MM.1S (cell line): ENCODE results near the gene TPPP2.

Source experiments
- DNase-seq: peaks from one replicate; pipeline ENCODE4 v3.0.0-alpha.2; 2015
- H2AFZ ChIP-seq: fragments of 300-600 bp; sonication (generic); 2 replicates; pipeline ENCODE4 v1.6.0; 2016; ENCODE audit warnings: antibody characterized with exemption, low read length
- H3F3A ChIP-seq: fragments of 300-600 bp; sonication (generic); 2 replicates; pipeline ENCODE4 v1.6.1; 2016; ENCODE audit warnings: mild to moderate bottlenecking, antibody characterized with exemption, low read length, moderate library complexity, mixed read lengths; ENCODE audit not compliant: insufficient read depth
- H3K27ac ChIP-seq: fragments of 300-600 bp; sonication (generic); 2 replicates; pipeline ENCODE4 v1.5.1; 2016; ENCODE audit warnings: mild to moderate bottlenecking, low read length
- H3K27me3 ChIP-seq: fragments of 300-600 bp; sonication (generic); replicated peaks from 2 replicates; pipeline ENCODE4 v1.6.0; 2016; ENCODE audit warnings: low read length; ENCODE audit not compliant: insufficient read depth
- H3K36me3 ChIP-seq: fragments of 300-600 bp; sonication (generic); replicated peaks from 2 replicates; pipeline ENCODE4 v1.6.1; 2016; ENCODE audit warnings: mild to moderate bottlenecking, low read length, mixed read lengths; ENCODE audit not compliant: insufficient read depth
- H3K4me1 ChIP-seq: fragments of 300-600 bp; sonication (generic); 2 replicates; pipeline ENCODE4 v1.6.1; 2016; ENCODE audit warnings: low read length, mixed read lengths
- H3K4me2 ChIP-seq: fragments of 300-600 bp; sonication (generic); 2 replicates; pipeline ENCODE4 v1.6.0; 2016; ENCODE audit warnings: low read depth, low read length
- H3K4me3 ChIP-seq: fragments of 300-600 bp; sonication (generic); 2 replicates; pipeline ENCODE4 v1.5.1; 2016; ENCODE audit warnings: low read length, mixed read lengths
- H3K79me2 ChIP-seq: fragments of 300-600 bp; sonication (generic); 2 replicates; pipeline ENCODE4 v1.6.1; 2016; ENCODE audit warnings: mixed run types, low read length, mixed read lengths
- H3K9ac ChIP-seq: fragments of 300-600 bp; sonication (generic); 2 replicates; pipeline ENCODE4 v1.6.1; 2016; ENCODE audit warnings: low read length, mixed read lengths
- H3K9me2 ChIP-seq: fragments of 300-600 bp; sonication (generic); replicated peaks from 2 replicates; pipeline ENCODE4 v1.6.1; 2016; ENCODE audit warnings: mild to moderate bottlenecking, low read length, mixed read lengths; ENCODE audit not compliant: insufficient read depth
- H3K9me3 ChIP-seq: fragments of 300-600 bp; sonication (generic); replicated peaks from 2 replicates; pipeline ENCODE4 v1.6.1; 2016; ENCODE audit warnings: mild to moderate bottlenecking, low read length, mixed read lengths; ENCODE audit not compliant: insufficient read depth
- H4K20me1 ChIP-seq: fragments of 300-600 bp; sonication (generic); 2 replicates; pipeline ENCODE4 v1.6.1; 2016; ENCODE audit warnings: mild to moderate bottlenecking, low read length, moderate library complexity, mixed read lengths; ENCODE audit not compliant: insufficient read depth
- EZH2 ChIP-seq: fragments of 300-600 bp; sonication (generic); optimal IDR thresholded peaks from 2 replicates; pipeline ENCODE3; 2017; ENCODE audit warnings: low read depth, mild to moderate bottlenecking, antibody characterized with exemption, low read length, mixed read lengths
- EZH2phosphoT487 ChIP-seq: fragments of 300-600 bp; sonication (generic); IDR thresholded peaks from 2 replicates; pipeline ENCODE4 v1.6.1; 2018; ENCODE audit warnings: antibody characterized with exemption, low read length
- TF ChIP-seq, protein P1 (sequence below): fragments of 300-600 bp; sonication (generic); IDR thresholded peaks from 2 replicates; pipeline ENCODE4 v1.5.1; 2016; ENCODE audit warnings: antibody characterized with exemption, low read length, mixed read lengths

The TPPP2 gene

DNA sequence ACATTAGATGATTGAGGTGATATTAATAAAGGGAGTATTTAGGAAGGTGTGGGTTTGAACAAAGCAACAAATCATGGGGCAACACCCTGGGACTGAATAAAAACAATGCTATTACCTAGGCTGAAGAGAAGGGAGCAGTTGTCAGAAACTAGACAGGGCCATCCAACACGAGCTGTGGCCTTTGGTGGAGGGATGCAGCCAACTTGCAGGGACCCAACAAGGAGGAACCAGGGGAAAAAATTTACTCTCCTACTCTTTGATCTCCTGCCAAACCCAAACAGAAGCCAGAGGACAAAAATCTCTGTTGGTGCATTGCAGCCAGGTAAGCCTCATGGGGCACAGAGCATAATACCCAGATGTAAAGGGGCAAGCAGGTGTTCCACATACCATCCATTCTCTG is 18.9 kb upstream of the TPPP2 start:
- no peaks in the 10 kb centered on the region for H3K4me1 ChIP-seq
- H4K20me1 ChIP-seq = no peaks in the 10 kb centered on the region
- H3K9ac ChIP-seq = no peak overlapping the region
- no peak overlapping the region for H2AFZ ChIP-seq
- H3K79me2 ChIP-seq = no peaks in the 10 kb centered on the region
- no peaks in the 10 kb centered on the region for H3K9me2 ChIP-seq
- H3K9me3 ChIP-seq = no peaks in the 10 kb centered on the region
- no peak overlapping the region for H3K27ac ChIP-seq
- no peak overlapping the region for H3K4me2 ChIP-seq
- no peaks in the 10 kb centered on the region for H3K36me3 ChIP-seq
- no peak overlapping the region for H3K4me3 ChIP-seq
- no peaks in the 10 kb centered on the region for H3K27me3 ChIP-seq
- TF ChIP-seq, protein P1, sequence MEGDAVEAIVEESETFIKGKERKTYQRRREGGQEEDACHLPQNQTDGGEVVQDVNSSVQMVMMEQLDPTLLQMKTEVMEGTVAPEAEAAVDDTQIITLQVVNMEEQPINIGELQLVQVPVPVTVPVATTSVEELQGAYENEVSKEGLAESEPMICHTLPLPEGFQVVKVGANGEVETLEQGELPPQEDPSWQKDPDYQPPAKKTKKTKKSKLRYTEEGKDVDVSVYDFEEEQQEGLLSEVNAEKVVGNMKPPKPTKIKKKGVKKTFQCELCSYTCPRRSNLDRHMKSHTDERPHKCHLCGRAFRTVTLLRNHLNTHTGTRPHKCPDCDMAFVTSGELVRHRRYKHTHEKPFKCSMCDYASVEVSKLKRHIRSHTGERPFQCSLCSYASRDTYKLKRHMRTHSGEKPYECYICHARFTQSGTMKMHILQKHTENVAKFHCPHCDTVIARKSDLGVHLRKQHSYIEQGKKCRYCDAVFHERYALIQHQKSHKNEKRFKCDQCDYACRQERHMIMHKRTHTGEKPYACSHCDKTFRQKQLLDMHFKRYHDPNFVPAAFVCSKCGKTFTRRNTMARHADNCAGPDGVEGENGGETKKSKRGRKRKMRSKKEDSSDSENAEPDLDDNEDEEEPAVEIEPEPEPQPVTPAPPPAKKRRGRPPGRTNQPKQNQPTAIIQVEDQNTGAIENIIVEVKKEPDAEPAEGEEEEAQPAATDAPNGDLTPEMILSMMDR = no peak
- DNase-seq = no peak
- no peaks in the 10 kb centered on the region for H3F3A ChIP-seq

DNA sequence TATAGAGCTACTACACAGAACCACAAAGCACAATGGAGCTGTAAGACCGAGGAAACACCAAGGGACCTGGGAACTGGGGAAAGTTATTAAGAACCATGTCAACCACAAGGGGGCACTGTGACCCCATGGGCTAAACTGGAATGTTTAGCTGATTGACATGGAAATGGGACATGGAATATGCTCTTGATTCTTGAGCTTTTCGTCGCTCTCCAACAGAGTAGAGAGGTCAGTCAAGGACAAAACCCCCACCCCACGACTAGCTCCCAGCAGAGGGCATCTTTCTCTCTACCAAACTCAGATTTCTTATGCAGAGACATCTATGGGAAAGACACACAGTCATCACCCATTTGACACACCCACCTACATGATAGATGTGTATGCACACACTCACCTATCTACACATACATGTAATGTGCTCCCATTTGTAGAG is 15.2 kb upstream of the TPPP2 start:
- H3F3A ChIP-seq = no peaks in the 10 kb centered on the region
- no peak overlapping the region for H3K4me2 ChIP-seq
- H3K27ac ChIP-seq = no peak overlapping the region
- H3K4me1 ChIP-seq = no peaks in the 10 kb centered on the region
- peak; percentile 53 for DNase-seq
- H3K79me2 ChIP-seq = no peaks in the 10 kb centered on the region
- H4K20me1 ChIP-seq = no peaks in the 10 kb centered on the region
- no peaks in the 10 kb centered on the region for H3K36me3 ChIP-seq
- H3K9ac ChIP-seq = no peak overlapping the region
- no peak overlapping the region for H3K4me3 ChIP-seq
- no peaks in the 10 kb centered on the region for H3K9me2 ChIP-seq
- no peaks in the 10 kb centered on the region for H3K27me3 ChIP-seq
- H2AFZ ChIP-seq = no peak overlapping the region
- no peaks in the 10 kb centered on the region for H3K9me3 ChIP-seq
- TF ChIP-seq, protein P1 = peak; percentile 70
- no peak for TF ChIP-seq EZH2phosphoT487

DNA sequence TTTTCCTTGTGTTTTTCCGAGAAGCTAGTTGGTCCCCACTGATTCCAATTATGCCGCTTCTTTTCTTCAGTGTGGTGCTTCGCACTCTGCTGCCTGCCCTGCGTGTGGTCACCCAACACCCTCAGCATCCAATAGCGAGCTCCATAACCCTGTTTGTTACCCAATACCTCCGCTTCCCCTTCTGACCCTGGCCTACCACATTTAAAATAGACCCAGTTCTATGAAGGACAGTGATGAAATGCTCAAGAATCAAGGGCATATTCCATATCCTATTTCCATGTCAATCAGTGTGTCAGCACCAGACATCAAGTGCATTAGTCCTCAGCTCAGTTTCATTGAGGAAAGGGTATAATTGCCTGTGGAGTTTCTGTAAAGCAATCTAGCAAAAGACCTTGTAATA is 14.7 kb upstream of the TPPP2 start:
- Histone ChIP-seq H3K4me1 (no peaks in the 10 kb centered on the region), H3K9ac (no peak overlapping the region), H3K27ac (no peak overlapping the region), H3K79me2 (no peaks in the 10 kb centered on the region), H3K36me3 (no peaks in the 10 kb centered on the region), H4K20me1 (no peaks in the 10 kb centered on the region), H3K4me2 (no peak overlapping the region), H2AFZ (no peak overlapping the region), H3K9me3 (no peaks in the 10 kb centered on the region), H3K27me3 (no peaks in the 10 kb centered on the region), H3F3A (no peaks in the 10 kb centered on the region), H3K9me2 (no peaks in the 10 kb centered on the region), H3K4me3 (no peak overlapping the region)
- no peak for DNase-seq
- no peak for TF ChIP-seq EZH2phosphoT487
- TF ChIP-seq, protein P1 = no peak
- TF ChIP-seq EZH2 = no peak
